ENCODE data around the gene TMEM40. TPM values are rescaled to one million over a fixed set of nuclear protein-coding genes. Genes with fewer than 3 reads are reported as not detected.

The TMEM40 gene
- polyA plus RNA-seq, 1 of the 3 experiments (the other 2 are of a cell fraction), result 0.05 TPM

DNA sequence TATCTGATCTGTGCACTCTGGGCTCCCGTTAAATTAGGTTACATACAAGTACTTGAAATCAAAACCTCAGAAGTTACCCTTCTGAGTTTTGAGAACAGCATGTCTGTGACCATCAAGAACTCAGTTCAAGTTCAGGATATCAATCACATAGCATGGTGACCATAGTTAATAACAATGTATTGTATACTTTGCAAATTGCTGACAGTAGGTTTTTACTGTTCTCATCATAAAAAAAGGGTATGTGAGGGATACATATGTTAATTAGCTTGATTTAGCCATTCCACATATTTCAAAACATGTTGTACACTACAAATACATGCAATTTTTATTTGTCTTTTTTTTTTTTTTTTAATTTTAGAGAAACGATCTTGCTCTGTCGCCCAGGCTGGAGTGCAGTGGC is 25.5 kb downstream of the TMEM40 start (continued):
- no peak for TF ChIP-seq RCOR1 (IDR thresholded peaks at IDR 0.05; ENCODE audit: low read length)
- TF ChIP-seq SIN3A (IDR thresholded peaks at IDR 0.05; ENCODE audit: borderline replicate concordance, low read depth, low read length), result no peak
- no peak for TF ChIP-seq NFIC (IDR thresholded peaks at IDR 0.05; ENCODE audit: borderline replicate concordance)
- TF ChIP-seq PBX3 (IDR thresholded peaks at IDR 0.05), result no peak

DNA sequence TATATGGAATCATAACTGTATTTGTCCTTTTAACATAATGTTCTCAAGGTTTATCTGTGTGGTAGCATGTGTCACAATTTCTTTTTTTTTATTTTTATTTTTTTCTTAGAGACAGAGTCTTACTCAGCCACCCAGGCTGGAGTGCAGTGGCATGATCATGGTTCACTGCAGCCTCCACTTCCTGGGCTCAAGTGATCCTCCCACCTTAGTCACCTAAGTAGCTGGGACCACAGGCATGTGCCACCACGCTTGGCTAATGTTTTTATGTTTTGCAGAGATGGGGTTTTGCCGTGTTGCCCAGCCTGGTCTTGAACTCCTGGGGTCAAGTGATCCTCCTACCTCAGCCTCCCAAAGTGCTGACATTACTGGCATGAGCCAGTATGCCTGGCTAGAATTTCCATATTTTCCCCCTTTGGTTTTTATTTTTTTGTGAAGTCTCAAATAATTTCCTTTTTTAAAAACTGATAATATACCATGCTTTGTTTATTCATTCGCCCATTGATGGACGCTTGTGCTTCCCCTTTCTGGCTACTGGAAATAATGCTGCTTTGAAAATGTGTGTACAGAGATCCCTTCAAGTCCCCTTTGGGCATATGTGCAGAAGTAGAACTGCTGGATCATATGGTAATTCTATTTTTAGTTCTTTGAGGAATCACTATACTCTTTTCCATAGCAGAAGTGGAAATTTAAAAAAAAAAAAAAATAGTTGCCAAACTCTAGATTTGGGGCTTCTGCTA is 28.4 kb downstream of the TMEM40 start:
- H3K27me3 ChIP-seq (ENCODE audit: insufficient read depth), result no peaks in the 10 kb centered on the region
- no peak overlapping the region for H2AFZ ChIP-seq (ENCODE audit: low read depth)
- no peak for TF ChIP-seq YY1 (IDR thresholded peaks at IDR 0.05; ENCODE audit: low read depth)
- TF ChIP-seq ELF1 (IDR thresholded peaks at IDR 0.05), result no peak
- TF ChIP-seq EZH2phosphoT487 (IDR thresholded peaks at IDR 0.05; ENCODE audit: borderline replicate concordance, low read depth), result no peak
- no peak for TF ChIP-seq PBX3 (IDR thresholded peaks at IDR 0.05)
- TF ChIP-seq GABPA (IDR thresholded peaks at IDR 0.05; ENCODE audit: low read depth), result no peak
- TF ChIP-seq RFX5 (IDR thresholded peaks at IDR 0.05; ENCODE audit: low read length), result no peak
- no peak for TF ChIP-seq TCF12 (IDR thresholded peaks at IDR 0.05)
- no peak for TF ChIP-seq NRF1 (IDR thresholded peaks at IDR 0.05; ENCODE audit: low read depth, low read length)
- TF ChIP-seq POLR2AphosphoS5 (IDR thresholded peaks at IDR 0.05; ENCODE audit: low read depth, low read length), result no peak
- no peak for TF ChIP-seq SMC3 (IDR thresholded peaks at IDR 0.05; ENCODE audit: low read depth, low read length)
- no peak for TF ChIP-seq TEAD4 (IDR thresholded peaks at IDR 0.05; ENCODE audit: borderline replicate concordance, insufficient read depth)
- no peak for TF ChIP-seq SIN3A (IDR thresholded peaks at IDR 0.05; ENCODE audit: borderline replicate concordance, low read depth, low read length)
- TF ChIP-seq EP300 (IDR thresholded peaks at IDR 0.05; ENCODE audit: borderline replicate concordance in 1 of 2, low read depth in 1 of 2, low read length in 1 of 2), result no peak
- TF ChIP-seq NFIC (IDR thresholded peaks at IDR 0.05; ENCODE audit: borderline replicate concordance), result no peak
- TF ChIP-seq FOXJ3 (CRISPR knock-in tag; IDR thresholded peaks at IDR 0.05), result no peak
- no peak for TF ChIP-seq USF2 (IDR thresholded peaks at IDR 0.05; ENCODE audit: borderline replicate concordance, low read depth, low read length)
- TF ChIP-seq GATA2 (CRISPR knock-in tag; IDR thresholded peaks at IDR 0.05), result no peak
- TF ChIP-seq ZBTB33 (IDR thresholded peaks at IDR 0.05; ENCODE audit: borderline replicate concordance, low read depth), result no peak
- TF ChIP-seq RAD21 (IDR thresholded peaks at IDR 0.05; ENCODE audit: low read length), result no peak
- POLR2A ChIA-PET, result no interaction called here
- no peak overlapping the region for H3K27ac ChIP-seq (ENCODE audit: low read depth in 2 of 2, low read length in 1 of 2)
- CTCF ChIA-PET, result no interaction called here
- H3K4me2 ChIP-seq, result no peak overlapping the region
- no peak for DNase-seq
- H3K36me3 ChIP-seq (replicated peaks in 1 of 2; ENCODE audit: control insufficient read depth in 1 of 2, insufficient read depth in 2 of 2, low read length in 1 of 2), result no peaks in the 10 kb centered on the region
- peaks cover 7 to 8% of the 10 kb centered on the region in 2 experiments; a peak in 2 of 4 replicates for H3K4me1 ChIP-seq (ENCODE audit: control insufficient read depth in 1 of 2, insufficient read depth in 2 of 2, low read depth in 1 of 2, low read length in 1 of 2)
- H3K4me3 ChIP-seq (ENCODE audit: low read depth in 2 of 2, low read length in 1 of 2), result no peak overlapping the region
- H3K79me2 ChIP-seq (ENCODE audit: insufficient read depth), result no peaks in the 10 kb centered on the region
- 71% methylated on average over 4 of the region's 4 CpGs for WGBS (ENCODE audit: low lambda C conversion rate)
- no peak overlapping the region for H3K9ac ChIP-seq
- H3K9me3 ChIP-seq, result no peaks in the 10 kb centered on the region
- no peaks in the 10 kb centered on the region for H3F3A ChIP-seq (replicated peaks; ENCODE audit: insufficient read depth)
- H4K20me1 ChIP-seq (ENCODE audit: insufficient read depth), result no peaks in the 10 kb centered on the region
- no peaks in the 10 kb centered on the region for H3K9me2 ChIP-seq

Measured in SK-N-SH (cell line).